Gastrocnemius medialis (tissue), 4 donors: ENCODE results near the gene PRPF18.

Experiments
- POLR2A ChIP-seq, 2 donors: fragments of 450-650 bp; IDR thresholded peaks; one replicate each; pipeline ENCODE4 v1.6.1; 2017; ENCODE audit warnings: antibody characterized with exemption in 2 of 2, mild to moderate bottlenecking in 2 of 2, moderate library complexity in 2 of 2
- TF ChIP-seq, protein P1 (sequence below), 5 experiments: fragments of 450-650 bp in 3 of 5; fragments of 200-600 bp in 2 of 5; sonication (generic) in 2 of 5; IDR thresholded peaks in 4 of 5; conservative IDR thresholded peaks in 1 of 5; 1 replicate in 4 of 5; 2 replicates in 1 of 5; pipeline ENCODE4 v1.5.1; 2016 to 2019; ENCODE audit warnings: antibody characterized with exemption in 5 of 5, mild to moderate bottlenecking in 3 of 5, moderate library complexity in 3 of 5

DNA sequence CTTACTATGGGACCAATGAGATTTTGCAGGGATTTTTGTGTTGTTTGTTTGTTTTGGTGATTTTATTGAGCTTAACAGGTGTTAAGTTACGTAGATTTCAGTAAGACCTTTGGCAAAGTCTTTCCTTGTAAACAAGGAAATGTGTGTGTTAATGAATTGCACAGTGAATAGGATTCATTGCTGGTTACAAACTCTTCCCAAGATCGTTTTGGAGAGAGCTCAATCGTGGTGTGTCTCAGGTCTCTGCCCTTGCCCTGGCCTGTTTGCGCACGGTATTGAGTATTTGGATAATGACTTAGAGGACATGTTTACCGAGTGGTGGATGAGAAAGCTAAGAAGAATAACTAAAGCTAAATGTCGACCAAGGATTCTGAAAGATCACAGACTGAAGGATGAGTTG lies 41.9 kb downstream of the PRPF18 start:
- TF ChIP-seq, protein P1, sequence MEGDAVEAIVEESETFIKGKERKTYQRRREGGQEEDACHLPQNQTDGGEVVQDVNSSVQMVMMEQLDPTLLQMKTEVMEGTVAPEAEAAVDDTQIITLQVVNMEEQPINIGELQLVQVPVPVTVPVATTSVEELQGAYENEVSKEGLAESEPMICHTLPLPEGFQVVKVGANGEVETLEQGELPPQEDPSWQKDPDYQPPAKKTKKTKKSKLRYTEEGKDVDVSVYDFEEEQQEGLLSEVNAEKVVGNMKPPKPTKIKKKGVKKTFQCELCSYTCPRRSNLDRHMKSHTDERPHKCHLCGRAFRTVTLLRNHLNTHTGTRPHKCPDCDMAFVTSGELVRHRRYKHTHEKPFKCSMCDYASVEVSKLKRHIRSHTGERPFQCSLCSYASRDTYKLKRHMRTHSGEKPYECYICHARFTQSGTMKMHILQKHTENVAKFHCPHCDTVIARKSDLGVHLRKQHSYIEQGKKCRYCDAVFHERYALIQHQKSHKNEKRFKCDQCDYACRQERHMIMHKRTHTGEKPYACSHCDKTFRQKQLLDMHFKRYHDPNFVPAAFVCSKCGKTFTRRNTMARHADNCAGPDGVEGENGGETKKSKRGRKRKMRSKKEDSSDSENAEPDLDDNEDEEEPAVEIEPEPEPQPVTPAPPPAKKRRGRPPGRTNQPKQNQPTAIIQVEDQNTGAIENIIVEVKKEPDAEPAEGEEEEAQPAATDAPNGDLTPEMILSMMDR (IDR thresholded peaks at IDR 0.05 in 4 of 5, conservative IDR thresholded peaks at IDR 0.05 in 1 of 5): no peak
- TF ChIP-seq POLR2A (IDR thresholded peaks at IDR 0.05): no peak
